ENCODE results near the gene THEM4. TPM values are rescaled to one million over a fixed set of nuclear protein-coding genes. Genes with fewer than 3 reads are reported as not detected.
A peak's percentile ranks its signal among the peaks of the same experiment; 100 is the strongest.

The THEM4 gene
- total and polyA plus RNA-seq, 2 experiments from 2014 or later, result 13.4 to 20.4 TPM

- H3K27ac Mint-ChIP-seq, result no peak overlapping the region
- H3K27ac ChIP-seq (ENCODE audit: low read depth), result no peak overlapping the region
- H3K79me2 ChIP-seq (replicated peaks; ENCODE audit: insufficient read depth), result no peaks in the 10 kb centered on the region
- H3K36me3 Mint-ChIP-seq (ENCODE audit: low read depth), result no peaks in the 10 kb centered on the region
- peak; percentile 31 for ATAC-seq
- H2AFZ ChIP-seq, result peak overlapping the region; percentile 91
- H3K9me2 ChIP-seq (ENCODE audit: insufficient read depth), result no peaks in the 10 kb centered on the region
- H3K4me1 ChIP-seq (ENCODE audit: insufficient read depth), result peaks cover 43% of the 10 kb centered on the region
- H3K27me3 Mint-ChIP-seq (ENCODE audit: insufficient read depth, low read depth, poor library complexity), result peaks cover 23% of the 10 kb centered on the region
- peak overlapping the region; percentile 74 for H3K4me2 ChIP-seq
- H3K36me3 ChIP-seq (ENCODE audit: insufficient read depth), result no peaks in the 10 kb centered on the region
- no peaks in the 10 kb centered on the region; the same call in 1 of the 2 replicates for H3F3A ChIP-seq (replicated peaks; ENCODE audit: low read depth)
- no peaks in the 10 kb centered on the region for H3K27me3 ChIP-seq (ENCODE audit: insufficient read depth)
- H3K4me3 Mint-ChIP-seq, result peak overlapping the region; percentile 17; the same call in 1 of the 3 replicates
- H4K20me1 ChIP-seq (replicated peaks; ENCODE audit: insufficient read depth), result no peaks in the 10 kb centered on the region
- peak overlapping the region; percentile 39; the same call in 1 of the 2 replicates for H3K4me3 ChIP-seq
- H3K9me3 Mint-ChIP-seq, result no peaks in the 10 kb centered on the region; the same call in 2 of the 3 replicates
- peaks cover 51% of the 10 kb centered on the region for H3K4me1 Mint-ChIP-seq
- TF ChIP-seq JUNB (IDR thresholded peaks at IDR 0.05; ENCODE audit: unreplicated experiment), result peak; percentile 78
- TF ChIP-seq CTCF (conservative IDR thresholded peaks at IDR 0.05; ENCODE audit: low read depth in 2 of 2), result 0 out of 4 replicates have a peak, but pooled peaks of 1 of the 2 experiments have one; percentile 4
- TF ChIP-seq REST (IDR thresholded peaks at IDR 0.05; ENCODE audit: unreplicated experiment), result no peak
- TF ChIP-seq ZNF114 (CRISPR knock-in tag; IDR thresholded peaks at IDR 0.05), result no peak
- no peak for TF ChIP-seq ZNF331 (CRISPR knock-in tag; IDR thresholded peaks at IDR 0.05; ENCODE audit: low read depth)
- peak; percentile 65 for DNase-seq (ENCODE audit: low spot score)
These were observed 83.3 kb downstream of the THEM4 start for GRCh38 chr1:151825751-151826660.

- Histone ChIP-seq H2AFZ (peak overlapping the region; percentile 91; the same call in 1 of the 2 replicates), H3K4me1 (ENCODE audit: insufficient read depth) (peaks cover 38% of the 10 kb centered on the region), H3K27ac (ENCODE audit: low read depth) (no peak overlapping the region), H3K27me3 (ENCODE audit: insufficient read depth) (no peaks in the 10 kb centered on the region), H3F3A (replicated peaks; ENCODE audit: low read depth) (no peaks in the 10 kb centered on the region; the same call in 1 of the 2 replicates), H4K20me1 (replicated peaks; ENCODE audit: insufficient read depth) (no peaks in the 10 kb centered on the region), H3K79me2 (replicated peaks; ENCODE audit: insufficient read depth) (no peaks in the 10 kb centered on the region), H3K4me3 (no peak overlapping the region), H3K9me2 (ENCODE audit: insufficient read depth) (no peaks in the 10 kb centered on the region), H3K4me2 (peak overlapping the region; percentile 74), H3K36me3 (ENCODE audit: insufficient read depth) (no peaks in the 10 kb centered on the region)
- ATAC-seq (no peak), DNase-seq (ENCODE audit: low spot score) (no peak)
- Mint-ChIP-seq H3K36me3 (ENCODE audit: low read depth) (no peaks in the 10 kb centered on the region), H3K4me3 (no peak overlapping the region; the same call in 2 of the 3 replicates), H3K4me1 (peaks cover 45% of the 10 kb centered on the region), H3K27ac (no peak overlapping the region), H3K9me3 (no peaks in the 10 kb centered on the region), H3K27me3 (ENCODE audit: insufficient read depth, low read depth, poor library complexity) (peaks cover 20% of the 10 kb centered on the region)
- TF ChIP-seq REST (IDR thresholded peaks at IDR 0.05; ENCODE audit: unreplicated experiment) (no peak), EZH2 (IDR thresholded peaks at IDR 0.05; ENCODE audit: low read depth, unreplicated experiment) (no peak), ZNF331 (CRISPR knock-in tag; IDR thresholded peaks at IDR 0.05; ENCODE audit: low read depth) (no peak), NANOG (IDR thresholded peaks at IDR 0.05; ENCODE audit: borderline replicate concordance) (no peak), POLR2AphosphoS5 (IDR thresholded peaks at IDR 0.05; ENCODE audit: low read depth) (no peak)
These were observed 84.1 kb downstream of the THEM4 start for GRCh38 chr1:151825204-151825603.
